Skin epidermis (tissue), 12 donors: ENCODE data around the gene AJUBA.

Source experiments
- H3K27ac ChIP-seq, 21 experiments: fragments of 200-600 bp; sonication (generic) in 11 of 21; one replicate each; pipeline ENCODE4 v1.5.0; 2020; ENCODE audit warnings: mild to moderate bottlenecking in 3 of 21, inconsistent platforms in 2 of 21, moderate library complexity in 2 of 21
- H3K4me3 ChIP-seq, 7 experiments: fragments of 200-600 bp; sonication (generic) in 2 of 7; one replicate each; pipeline ENCODE4 v1.5.0; 2020; ENCODE audit warnings: inconsistent platforms in 2 of 7, mild to moderate bottlenecking in 2 of 7, moderate library complexity in 1 of 7

AJUBA gene

GRCh38 chr14:22984959-22985658 is 2.8 kb upstream of the AJUBA start:
- H3K4me3 ChIP-seq, result no peak overlapping the region
- no peak overlapping the region for H3K27ac ChIP-seq

GRCh38 chr14:22981876-22982476 is 375 bp downstream of the AJUBA start:
- Histone ChIP-seq H3K4me3 (peak overlapping the region; percentile 62 to 80 (median 63)), H3K27ac (peak overlapping the region; percentile 50 to 92 (median 85))

- Histone ChIP-seq H3K4me3 (peak overlapping the region; percentile 62 to 80 (median 63)), H3K27ac (peak overlapping the region; percentile 19 to 92 (median 85))
Observed at GRCh38 chr14:22981090-22981875, 1.1 kb downstream of the AJUBA start.

- peak overlapping the region in 20 of 21 experiments; percentile 60 to 92 (median 85) for H3K27ac ChIP-seq
- H3K4me3 ChIP-seq, result peak overlapping the region; percentile 62 to 80 (median 63)
Observed at GRCh38 chr14:22980672-22981089, 1.7 kb downstream of the AJUBA start.

GRCh38 chr14:22979748-22980392 is 2.5 kb downstream of the AJUBA start:
- peak overlapping the region; percentile 62 to 80 (median 63) for H3K4me3 ChIP-seq

GRCh38 chr14:22978981-22979671 is 3.2 kb downstream of the AJUBA start:
- Histone ChIP-seq H3K4me3 (peak overlapping the region in 6 of 7 experiments; percentile 62 to 80 (median 64)), H3K27ac (peak overlapping the region in 20 of 21 experiments; percentile 16 to 92 (median 84))

More at GRCh38 chr14:22979748-22980392, 2.5 kb downstream of the AJUBA start:
- peak overlapping the region in 20 of 21 experiments; percentile 16 to 92 (median 84) for H3K27ac ChIP-seq

GRCh38 chr14:22978487-22978837 is 3.9 kb downstream of the AJUBA start:
- Histone ChIP-seq H3K4me3 (peak overlapping the region in 1 of 7 experiments; percentile 0), H3K27ac (peak overlapping the region in 19 of 21 experiments; percentile 16 to 92 (median 81))

- Histone ChIP-seq H3K27ac (peak overlapping the region in 19 of 21 experiments; percentile 9 to 92 (median 81)), H3K4me3 (peak overlapping the region in 1 of 7 experiments; percentile 0)
Observed at GRCh38 chr14:22977684-22978486, 4.5 kb downstream of the AJUBA start.

- no peak overlapping the region for H3K4me3 ChIP-seq
- peak overlapping the region in 17 of 21 experiments; percentile 21 to 92 (median 83) for H3K27ac ChIP-seq
Observed at GRCh38 chr14:22977434-22977683, 5.0 kb downstream of the AJUBA start.

- H3K4me3 ChIP-seq, result no peak overlapping the region
- H3K27ac ChIP-seq, result peak overlapping the region in 15 of 21 experiments; percentile 21 to 92 (median 83)
Observed at GRCh38 chr14:22976620-22977433, 5.5 kb downstream of the AJUBA start.

- peak overlapping the region in 1 of 21 experiments; percentile 11 for H3K27ac ChIP-seq
- no peak overlapping the region for H3K4me3 ChIP-seq
Observed at GRCh38 chr14:22974530-22975313, 7.6 kb downstream of the AJUBA start.

GRCh38 chr14:22973217-22974032 is 8.9 kb downstream of the AJUBA start:
- Histone ChIP-seq H3K4me3 (no peak overlapping the region), H3K27ac (peak overlapping the region in 1 of 21 experiments; percentile 11)

- H3K4me3 ChIP-seq, result no peak overlapping the region
- H3K27ac ChIP-seq, result no peak overlapping the region
Observed at GRCh38 chr14:22972313-22972930, 9.9 kb downstream of the AJUBA start.

GRCh38 chr14:22971152-22971551 is 11.2 kb downstream of the AJUBA start:
- no peak overlapping the region for H3K27ac ChIP-seq
- H3K4me3 ChIP-seq, result no peak overlapping the region

- H3K27ac ChIP-seq, result no peak overlapping the region
- H3K4me3 ChIP-seq, result no peak overlapping the region
Observed at GRCh38 chr14:22966783-22967269, 15.5 kb downstream of the AJUBA start.
